OCI-LY7 (cell line): ENCODE results near the gene SH3BP1. TPM values are rescaled to one million over a fixed set of nuclear protein-coding genes. Genes with fewer than 3 reads are reported as not detected.

Source experiments
- BruUV-seq: library from RNA; stranded (reverse); fragments of 400-500 nt; replicated peaks from 2 replicates; lab custom pipeline; 2021; lab: Mats Ljungman, UMichigan
- CTCF ChIA-PET: fragments of 300-600 bp; sonication (Branson Sonifier 250); formaldehyde crosslinking; loops from one replicate; lab custom pipeline; 2022; ENCODE audit warnings: antibody characterized with exemption; ENCODE audit not compliant: unreplicated experiment; lab: Charles Lee
- POLR2A ChIA-PET: fragments of 300-600 bp; sonication (Branson Sonifier 250); formaldehyde crosslinking; loops from one replicate; lab custom pipeline; 2022; ENCODE audit warnings: antibody characterized with exemption; lab: Charles Lee
- DNase-seq: peaks from one replicate; pipeline ENCODE4 v3.0.0-alpha.2; 2015; ENCODE audit warnings: low spot score
- H2AFZ ChIP-seq: fragments of 200-600 bp; sonication (generic), shearing (Covaris generic); 2 replicates; pipeline ENCODE4 v1.6.1; 2014; ENCODE audit warnings: mild to moderate bottlenecking, antibody characterized with exemption, low read length, moderate library complexity
- H3K27ac ChIP-seq: fragments of 200-600 bp; sonication (generic); 2 replicates; pipeline ENCODE4 v1.5.1; 2014; ENCODE audit warnings: mixed run types, low read depth, mild to moderate bottlenecking, moderate library complexity, low read length, inconsistent platforms; ENCODE audit not compliant: poor library complexity, severe bottlenecking
- H3K36me3 ChIP-seq: fragments of 200-600 bp; sonication (generic); 2 replicates; pipeline ENCODE4 v1.6.1; 2014; ENCODE audit warnings: mild to moderate bottlenecking, antibody characterized with exemption, low read length, moderate library complexity, mixed read lengths; ENCODE audit not compliant: insufficient read depth
- H3K4me1 ChIP-seq: fragments of 200-600 bp; sonication (generic); 2 replicates; pipeline ENCODE4 v1.5.1; 2014; ENCODE audit warnings: mild to moderate bottlenecking, low read length; ENCODE audit not compliant: insufficient read depth, poor library complexity, severe bottlenecking
- H3K4me2 ChIP-seq: fragments of 200-600 bp; sonication (generic); 2 replicates; pipeline ENCODE4 v1.6.1; 2014; ENCODE audit warnings: mild to moderate bottlenecking, low read length
- H3K4me3 ChIP-seq: fragments of 200-600 bp; sonication (generic); 2 replicates; pipeline ENCODE4 v1.5.1; 2014; ENCODE audit warnings: mild to moderate bottlenecking, low read depth, low read length; ENCODE audit not compliant: poor library complexity, severe bottlenecking
- H3K79me2 ChIP-seq: fragments of 200-600 bp; sonication (generic); 2 replicates; pipeline ENCODE4 v1.6.1; 2016; ENCODE audit warnings: low read depth, mild to moderate bottlenecking, low read length, moderate library complexity, mixed read lengths; ENCODE audit not compliant: insufficient read depth
- H3K9me2 ChIP-seq: fragments of 200-600 bp; sonication (generic); 2 replicates; pipeline ENCODE4 v1.6.1; 2016; ENCODE audit warnings: mild to moderate bottlenecking, low read length, mixed read lengths; ENCODE audit not compliant: insufficient read depth
- H3K9me3 ChIP-seq: fragments of 200-600 bp; sonication (generic); 2 replicates; pipeline ENCODE4 v1.6.1; 2014; ENCODE audit warnings: mild to moderate bottlenecking, mixed run types, low read length, mixed read lengths
- H4K20me1 ChIP-seq: fragments of 200-600 bp; sonication (generic); 2 replicates; pipeline ENCODE4 v1.6.1; 2014; ENCODE audit warnings: mild to moderate bottlenecking, antibody characterized with exemption, low read length, moderate library complexity, mixed read lengths; ENCODE audit not compliant: insufficient read depth
- CTCF ChIP-seq: fragments of 200-600 bp; sonication (generic); conservative IDR thresholded peaks from 2 replicates; pipeline ENCODE4 v1.5.1; 2014; ENCODE audit warnings: mild to moderate bottlenecking, antibody characterized with exemption, low read length, moderate library complexity, mixed read lengths
- EZH2phosphoT487 ChIP-seq: fragments of 200-600 bp; sonication (generic); IDR thresholded peaks from 2 replicates; pipeline ENCODE4 v1.6.1; 2018; ENCODE audit warnings: low read depth, borderline replicate concordance, mild to moderate bottlenecking, mixed run types, antibody characterized with exemption, low read length, moderate library complexity, mixed read lengths
- intact Hi-C: fragments of 100-400 bp; cut with micrococcal nuclease; formaldehyde crosslinking; loops from one replicate; pipeline ENCODE4 v1.10.0; 2022; ENCODE audit not compliant: unreplicated experiment
- total RNA-seq, 2 experiments: library from RNA; depleted of rRNA in 1 of 2; stranded (reverse); fragments of >200 nt in 1 of 2; shearing (Covaris generic) in 1 of 2; gene quantifications; 2 replicates each; pipeline ENCODE4 v1.2.3, GENCODE V29; 2014 to 2022

The SH3BP1 gene
- total RNA-seq, 2 experiments from 2014 or later: 15.3 to 48.4 TPM

GRCh38 chr22:37626556-37627075, 12.9 kb upstream of the SH3BP1 start:
- no peak for DNase-seq
- H3K4me3 ChIP-seq: no peak overlapping the region
- CTCF ChIA-PET: no interaction called here
- TF ChIP-seq EZH2phosphoT487 (no peak), CTCF (no peak)
- H3K36me3 ChIP-seq: peaks cover 78% of the 10 kb centered on the region; the same call in 1 of the 2 replicates
- peak overlapping the region; percentile 82 for H3K27ac ChIP-seq
- H3K9me3 ChIP-seq: no peaks in the 10 kb centered on the region
- H3K4me1 ChIP-seq: peaks cover 39% of the 10 kb centered on the region
- intact Hi-C loops: no loop called here
- no peak overlapping the region for H2AFZ ChIP-seq
- no peaks in the 10 kb centered on the region for H3K9me2 ChIP-seq
- no TSS peak for BruUV-seq
- POLR2A ChIA-PET: interaction anchor here (0.9 to 1.2 kb wide), 6 partner anchors 8 to 54 kb away, joined by 3 to 6 read pairs (median 4); partner anchors contain the start of gene PDXP
- no peaks in the 10 kb centered on the region for H3K79me2 ChIP-seq
- H3K4me2 ChIP-seq: peak overlapping the region; percentile 63
- no peaks in the 10 kb centered on the region for H4K20me1 ChIP-seq

- Histone ChIP-seq H3K36me3 (peaks cover 83% of the 10 kb centered on the region; the same call in 1 of the 2 replicates), H3K9me3 (no peaks in the 10 kb centered on the region), H2AFZ (no peak overlapping the region), H3K4me3 (peak overlapping the region; percentile 30), H4K20me1 (no peaks in the 10 kb centered on the region), H3K9me2 (no peaks in the 10 kb centered on the region), H3K27ac (peak overlapping the region; percentile 82), H3K79me2 (no peaks in the 10 kb centered on the region), H3K4me1 (peaks cover 39% of the 10 kb centered on the region), H3K4me2 (peak overlapping the region; percentile 63)
- intact Hi-C loops: no loop called here
- no peak for DNase-seq
- no TSS peak for BruUV-seq
- TF ChIP-seq EZH2phosphoT487 (no peak), CTCF (no peak)
- ChIA-PET POLR2A (interaction anchor here (0.5 to 1.2 kb wide), 8 partner anchors 9 to 67 kb away, joined by 3 to 6 read pairs (median 4); partner anchors contain the start of genes GGA1 and PDXP), CTCF (no interaction called here)
Measured at GRCh38 chr22:37627121-37627520, 12.3 kb upstream of the SH3BP1 start.

GRCh38 chr22:37627545-37627944, 11.9 kb upstream of the SH3BP1 start:
- CTCF ChIA-PET: no interaction called here
- intact Hi-C loops: no loop called here
- Histone ChIP-seq H3K4me2 (peak overlapping the region; percentile 63), H3K9me2 (no peaks in the 10 kb centered on the region), H3K27ac (peak overlapping the region; percentile 82), H3K36me3 (peaks cover 84% of the 10 kb centered on the region; the same call in 1 of the 2 replicates), H3K79me2 (no peaks in the 10 kb centered on the region), H3K4me1 (peaks cover 42% of the 10 kb centered on the region), H3K9me3 (no peaks in the 10 kb centered on the region), H3K4me3 (peak overlapping the region; percentile 30), H2AFZ (no peak overlapping the region), H4K20me1 (no peaks in the 10 kb centered on the region)
- TF ChIP-seq EZH2phosphoT487 (no peak), CTCF (no peak)
- POLR2A ChIA-PET: interaction anchor here (0.5 to 1.2 kb wide), 9 partner anchors 9 to 67 kb away, joined by 3 to 6 read pairs (median 4); partner anchors contain the start of genes GGA1 and PDXP
- DNase-seq: peak; percentile 81
- no TSS peak for BruUV-seq
